GM21526 (cell line): ENCODE results near the gene BIRC5.
"Not testable (repeated sequence)": the region's sequence is repeated elsewhere in the genome, so short reads cannot be mapped to it uniquely, and the experiment has no call there.

ENCODE experiments used
- ATAC-seq: cut with Tn5 transposase; IDR thresholded peaks from one replicate; pipeline ENCODE4 v1.9.1; 2021; ENCODE audit warnings: moderate library complexity; ENCODE audit not compliant: unreplicated experiment, low FRiP score

Gene BIRC5

DNA sequence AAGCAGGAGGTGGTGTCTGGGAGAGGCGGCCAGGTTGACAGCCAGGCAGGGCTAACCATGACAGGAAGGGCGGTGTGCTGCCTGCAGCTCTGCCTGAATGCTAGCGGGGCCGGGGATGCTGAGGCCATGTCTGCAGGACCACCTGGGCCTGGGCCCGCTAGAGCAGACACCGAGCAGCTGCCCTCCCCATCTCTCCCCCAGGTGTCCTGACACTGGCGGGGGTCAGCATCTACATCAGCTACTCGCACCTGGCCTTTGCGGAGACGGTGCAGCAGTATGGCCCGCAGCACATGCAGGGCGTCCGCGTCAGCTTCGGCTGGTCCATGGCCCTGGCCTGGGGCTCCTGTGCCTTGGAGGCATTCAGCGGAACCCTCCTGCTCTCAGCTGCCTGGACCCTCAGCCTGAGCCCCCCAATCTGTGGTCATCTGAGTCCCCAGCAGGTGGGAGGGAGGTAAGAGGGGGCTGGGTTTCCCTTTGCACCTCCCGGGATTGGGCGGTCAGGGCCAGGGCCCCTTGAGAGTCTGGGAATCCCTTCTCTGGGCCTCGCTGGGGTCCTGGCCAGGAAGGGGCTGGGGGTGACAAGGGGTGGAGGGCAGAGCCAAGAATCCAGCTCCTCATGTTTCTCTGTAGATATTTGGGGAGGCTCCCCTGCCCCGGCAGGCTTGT lies 24.9 kb downstream of the BIRC5 start:
- no peak for ATAC-seq

DNA sequence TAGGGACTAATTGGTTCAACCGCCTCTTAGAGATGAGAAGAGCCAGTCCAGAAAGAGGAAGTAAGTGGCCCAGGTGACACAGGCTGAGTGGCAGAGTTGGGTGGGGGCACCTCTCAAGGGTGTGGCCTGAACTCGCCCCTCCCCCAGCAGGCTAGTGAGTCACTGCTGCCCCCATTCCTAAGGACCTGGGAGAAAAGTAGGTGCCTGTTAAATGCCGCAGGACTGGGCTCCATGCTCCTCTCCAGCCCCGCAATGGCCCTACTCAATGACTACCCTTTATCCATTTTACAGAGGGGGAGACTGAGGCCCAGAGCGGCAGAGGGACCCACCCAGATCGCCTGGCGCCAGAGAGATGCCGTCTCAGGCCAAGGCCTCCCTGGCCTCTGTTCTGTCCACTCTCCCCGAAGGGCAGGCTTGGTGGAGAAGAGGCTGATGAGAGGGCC lies 25.5 kb downstream of the BIRC5 start:
- no peak for ATAC-seq

DNA sequence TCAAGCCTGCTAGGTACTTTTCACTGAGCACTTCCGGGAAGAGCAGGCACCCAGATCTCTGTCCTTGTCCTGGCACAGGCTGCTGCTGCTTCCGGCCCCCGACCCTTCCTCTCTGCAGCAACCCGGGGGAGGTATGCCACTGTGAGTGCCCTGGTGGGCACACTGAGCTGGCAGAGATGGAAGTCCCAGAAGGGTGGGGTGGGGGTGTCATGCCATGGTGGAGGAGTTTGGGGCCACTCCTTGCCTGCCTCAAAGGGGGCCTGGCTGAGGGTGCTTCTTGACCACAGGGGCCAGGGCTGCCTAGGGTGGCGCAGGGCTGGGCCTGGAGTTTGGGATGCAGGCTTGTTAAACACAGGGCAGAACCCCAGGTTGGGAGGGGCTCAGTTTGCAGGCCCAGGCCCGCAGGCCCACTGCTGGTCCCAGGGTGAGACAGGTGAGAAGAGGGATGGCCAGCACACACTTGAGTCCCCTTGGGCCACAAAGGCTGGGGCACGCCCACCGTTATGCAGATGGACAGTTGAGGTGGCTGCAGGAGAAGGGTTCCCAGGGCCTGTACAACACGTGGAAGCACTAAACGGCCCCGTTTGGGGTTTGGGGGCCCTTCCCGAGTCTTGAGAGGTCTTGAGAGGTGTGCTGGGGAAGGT lies 26.1 kb downstream of the BIRC5 start:
- no peak for ATAC-seq

DNA sequence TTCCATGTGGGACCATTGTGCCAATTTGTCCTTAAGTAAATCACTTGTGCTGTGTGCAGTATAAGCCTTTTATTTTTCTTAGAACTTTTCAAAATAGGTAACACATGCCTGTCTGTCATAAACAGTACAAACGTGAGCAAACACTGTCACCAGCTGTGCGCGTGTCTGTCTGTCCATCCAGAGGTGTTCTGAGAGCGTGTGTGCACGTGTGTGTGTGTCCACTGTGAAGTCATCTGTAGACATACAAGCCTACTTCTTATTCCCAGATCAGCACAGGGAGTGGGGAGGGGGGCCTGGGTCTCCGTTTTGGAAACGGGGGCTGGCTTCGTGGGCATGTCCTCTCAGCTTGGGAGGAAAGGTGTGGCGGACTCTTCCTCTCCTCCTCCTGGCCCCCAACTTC lies 26.8 kb downstream of the BIRC5 start:
- ATAC-seq: no peak

DNA sequence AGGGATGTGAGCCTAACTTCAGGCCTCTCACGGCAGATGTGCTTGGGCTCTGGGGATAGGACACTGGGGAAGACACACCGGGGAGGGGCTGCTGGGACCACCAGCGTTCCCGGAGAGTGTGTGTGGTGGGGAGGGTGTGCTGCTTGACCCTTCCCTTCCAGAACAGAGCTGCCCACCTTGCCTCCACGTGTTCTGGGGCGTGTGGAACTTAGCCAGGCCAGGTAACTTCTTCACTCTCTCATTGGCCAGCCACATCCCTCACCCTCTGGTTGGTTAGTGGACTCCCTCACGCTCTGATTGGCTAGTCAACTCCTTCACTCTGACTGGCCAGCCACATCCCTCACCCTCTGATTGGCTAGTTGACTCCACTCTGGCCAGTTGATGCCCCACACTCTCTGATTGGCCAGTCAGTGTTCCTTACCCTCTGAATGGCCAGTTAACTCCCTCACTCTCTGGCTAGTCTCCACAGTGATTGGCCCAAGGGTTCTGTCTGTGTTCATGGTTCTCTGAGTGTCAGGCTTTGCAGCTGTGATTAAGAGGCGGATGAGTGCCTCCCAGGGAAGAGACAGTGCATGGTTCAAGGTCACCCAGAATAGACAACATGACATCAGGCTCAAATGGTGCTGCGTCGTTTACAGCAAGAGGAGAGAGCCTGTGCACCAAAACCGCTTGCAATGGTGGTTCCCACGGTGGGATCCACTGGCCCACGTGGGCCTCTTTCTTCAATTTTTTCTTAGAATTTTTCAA lies 27.4 kb downstream of the BIRC5 start:
- no peak for ATAC-seq

DNA sequence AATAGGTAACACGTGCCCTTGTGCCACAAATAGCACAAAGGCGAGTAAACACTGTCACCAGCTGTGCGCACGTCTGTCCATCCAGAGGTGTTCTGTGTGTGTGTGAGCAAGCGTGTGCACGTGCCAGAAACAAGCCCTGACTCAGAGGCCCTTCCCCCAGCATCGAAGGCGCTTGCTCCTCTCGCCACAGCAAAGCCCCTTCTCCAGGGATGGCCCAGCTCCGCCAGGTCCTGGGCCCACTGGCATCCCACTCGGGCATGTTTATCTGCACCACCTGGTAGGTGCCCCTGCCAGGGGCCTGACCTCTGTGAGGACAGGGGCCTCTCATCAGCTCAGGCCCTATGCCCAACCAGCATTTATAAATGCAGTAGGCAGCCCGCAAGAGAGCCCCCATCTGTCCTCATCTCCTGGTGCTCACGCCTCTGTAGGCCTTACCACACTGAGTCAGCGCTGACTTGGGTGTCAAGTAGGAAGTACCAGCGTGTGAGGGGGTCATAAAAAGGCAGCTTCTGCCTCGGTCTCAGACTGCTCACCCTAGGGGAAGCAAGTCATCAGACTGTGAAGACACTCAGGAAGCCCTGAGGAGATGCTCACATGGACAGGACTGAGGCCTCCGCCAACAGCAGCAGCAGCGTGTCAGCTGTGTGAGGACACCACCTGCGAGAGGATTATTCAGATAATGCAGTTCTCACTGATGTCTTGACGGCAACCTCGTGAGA lies 28.1 kb downstream of the BIRC5 start:
- ATAC-seq: no peak

DNA sequence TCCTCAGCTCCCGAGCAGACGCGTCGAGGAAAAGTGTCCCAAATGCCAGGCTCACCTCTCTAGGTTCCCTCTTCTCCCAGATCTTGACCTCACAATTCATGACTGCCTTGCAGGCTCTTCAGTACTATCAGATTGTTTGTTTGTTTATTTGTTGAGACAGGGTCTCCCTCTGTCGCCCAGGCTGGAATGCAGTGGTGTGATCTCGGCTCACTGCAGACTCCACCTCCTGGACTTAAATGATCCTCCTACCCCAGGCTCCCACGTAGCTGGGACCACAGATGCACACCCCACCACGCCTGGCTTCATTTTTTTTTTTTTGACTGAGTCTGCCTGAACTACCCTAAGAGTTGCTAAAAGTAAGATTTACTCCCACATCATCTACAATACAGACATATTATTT lies 33.3 kb downstream of the BIRC5 start:
- ATAC-seq: no peak

DNA sequence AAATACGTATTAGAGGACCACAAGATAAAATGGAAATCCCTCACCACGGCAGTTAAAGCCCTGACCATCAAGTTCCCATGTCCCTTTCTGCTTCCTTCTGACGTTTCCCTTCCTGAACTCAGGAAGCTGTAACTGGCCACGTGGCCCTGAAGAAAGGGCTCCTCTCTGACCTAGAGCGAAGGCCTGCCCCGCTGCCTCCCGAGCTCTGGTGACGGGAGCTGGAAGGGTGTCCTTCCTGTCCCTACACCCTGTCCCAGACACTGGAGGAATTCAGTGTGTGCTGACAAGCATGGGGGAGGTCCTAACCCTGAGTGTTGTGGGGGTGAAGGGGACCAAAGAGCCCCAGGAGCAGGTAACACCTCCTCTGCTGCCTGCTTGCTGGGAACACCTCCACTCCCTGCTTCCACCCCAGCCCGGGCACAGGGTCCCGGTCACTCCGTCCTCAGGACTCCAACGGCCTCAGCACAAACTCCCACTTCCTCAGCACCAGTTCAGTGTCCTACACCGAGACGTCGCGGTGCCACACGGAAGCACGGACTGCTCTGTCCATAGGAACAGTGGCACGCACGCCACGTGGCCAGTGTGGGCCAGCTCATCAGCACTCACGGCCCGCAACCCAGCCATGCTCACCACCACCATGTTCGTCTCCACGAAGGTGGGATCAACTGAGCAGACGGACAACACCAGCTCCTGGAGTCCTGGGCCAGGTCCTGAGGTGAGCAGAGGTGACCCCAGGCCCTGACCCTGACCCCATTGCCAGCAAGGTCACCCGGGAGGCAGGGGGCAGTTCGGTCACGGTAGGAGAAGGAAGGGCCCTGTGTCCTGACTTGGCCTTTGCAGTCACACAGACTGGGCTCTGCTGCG lies 34.2 kb downstream of the BIRC5 start:
- ATAC-seq: no peak

DNA sequence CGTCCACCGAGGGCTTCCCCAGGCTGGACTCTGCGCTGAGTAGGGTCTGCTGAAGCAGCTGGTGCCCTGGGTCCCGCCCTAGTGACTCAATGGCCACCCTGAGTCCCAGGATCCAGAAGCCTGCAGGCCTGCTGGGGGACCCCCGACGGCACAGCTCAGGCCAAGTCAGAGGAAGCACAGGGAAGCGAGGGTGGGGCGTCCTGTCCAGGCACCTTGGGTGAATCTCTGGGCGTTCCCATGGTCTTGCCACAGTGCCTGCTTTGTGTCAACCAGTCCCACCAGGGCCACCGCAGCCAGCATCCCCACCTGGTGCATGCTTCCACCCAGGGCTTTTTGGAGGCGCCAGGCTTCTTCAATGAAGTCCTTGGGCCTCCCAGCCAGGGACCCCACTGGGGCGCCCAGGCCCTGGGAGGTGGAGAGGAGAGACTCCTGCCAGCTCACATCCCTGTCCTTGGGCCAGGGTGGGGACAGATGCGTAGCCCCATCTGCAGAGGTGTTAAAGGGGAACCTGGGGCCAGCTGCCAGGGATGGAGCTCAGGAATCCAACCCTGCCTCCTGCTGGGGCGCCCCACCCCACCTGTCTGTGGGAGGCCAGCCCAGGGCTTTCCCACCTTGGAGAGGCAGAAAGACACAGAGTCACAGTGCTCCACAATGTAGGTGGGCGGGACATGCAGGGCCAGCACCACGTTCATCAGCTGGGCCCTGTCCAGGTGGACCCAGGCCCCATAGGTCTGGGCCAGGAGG lies 35.2 kb downstream of the BIRC5 start:
- no peak for ATAC-seq

DNA sequence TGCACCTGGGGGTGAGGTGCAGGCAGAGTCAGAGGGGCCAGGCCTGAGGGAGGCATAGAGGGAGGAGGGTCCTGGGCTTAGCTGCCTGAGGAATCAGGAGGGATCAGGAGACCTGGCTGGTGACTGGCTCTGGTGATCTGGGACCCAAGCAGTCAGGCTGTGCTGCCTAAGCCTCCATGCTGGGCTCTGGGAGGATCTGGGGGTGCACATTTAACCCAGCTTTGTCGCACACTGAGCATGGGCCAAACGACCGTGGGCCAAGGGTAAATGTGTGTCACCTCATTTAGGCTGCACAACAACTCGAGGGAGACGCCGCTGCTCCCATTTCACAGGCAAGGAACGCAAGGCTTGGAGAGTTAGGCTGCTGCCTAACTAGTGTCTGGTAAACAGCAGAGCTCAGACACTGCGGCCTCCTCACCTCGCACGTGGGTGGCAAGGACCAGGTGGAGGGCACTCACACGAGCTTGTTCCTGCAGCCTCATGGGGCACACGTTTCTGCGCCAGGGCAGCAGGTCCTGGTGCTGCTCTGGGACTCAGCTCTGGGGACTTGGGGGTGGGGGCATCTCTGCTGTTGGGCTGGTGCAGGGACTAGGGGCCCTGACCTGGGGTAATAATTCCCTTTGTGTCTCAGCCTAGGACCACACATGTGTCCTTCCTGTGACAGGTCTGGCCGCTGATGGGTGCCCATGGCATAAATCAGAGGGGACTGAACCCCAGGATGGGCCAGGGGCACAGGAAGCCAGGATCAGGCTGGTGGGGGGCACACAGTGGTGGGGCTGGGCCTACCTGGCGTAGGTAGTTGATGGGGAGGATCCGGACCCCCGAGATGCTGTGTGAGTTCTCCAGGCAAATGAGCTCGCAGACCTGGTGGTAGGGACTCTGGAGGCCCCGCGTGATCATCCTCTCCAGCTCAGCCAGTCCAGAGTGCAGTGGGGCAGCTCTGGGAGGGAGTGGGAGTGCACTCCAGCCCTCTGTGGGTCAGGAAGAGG lies 36.1 kb downstream of the BIRC5 start:
- ATAC-seq: no peak

DNA sequence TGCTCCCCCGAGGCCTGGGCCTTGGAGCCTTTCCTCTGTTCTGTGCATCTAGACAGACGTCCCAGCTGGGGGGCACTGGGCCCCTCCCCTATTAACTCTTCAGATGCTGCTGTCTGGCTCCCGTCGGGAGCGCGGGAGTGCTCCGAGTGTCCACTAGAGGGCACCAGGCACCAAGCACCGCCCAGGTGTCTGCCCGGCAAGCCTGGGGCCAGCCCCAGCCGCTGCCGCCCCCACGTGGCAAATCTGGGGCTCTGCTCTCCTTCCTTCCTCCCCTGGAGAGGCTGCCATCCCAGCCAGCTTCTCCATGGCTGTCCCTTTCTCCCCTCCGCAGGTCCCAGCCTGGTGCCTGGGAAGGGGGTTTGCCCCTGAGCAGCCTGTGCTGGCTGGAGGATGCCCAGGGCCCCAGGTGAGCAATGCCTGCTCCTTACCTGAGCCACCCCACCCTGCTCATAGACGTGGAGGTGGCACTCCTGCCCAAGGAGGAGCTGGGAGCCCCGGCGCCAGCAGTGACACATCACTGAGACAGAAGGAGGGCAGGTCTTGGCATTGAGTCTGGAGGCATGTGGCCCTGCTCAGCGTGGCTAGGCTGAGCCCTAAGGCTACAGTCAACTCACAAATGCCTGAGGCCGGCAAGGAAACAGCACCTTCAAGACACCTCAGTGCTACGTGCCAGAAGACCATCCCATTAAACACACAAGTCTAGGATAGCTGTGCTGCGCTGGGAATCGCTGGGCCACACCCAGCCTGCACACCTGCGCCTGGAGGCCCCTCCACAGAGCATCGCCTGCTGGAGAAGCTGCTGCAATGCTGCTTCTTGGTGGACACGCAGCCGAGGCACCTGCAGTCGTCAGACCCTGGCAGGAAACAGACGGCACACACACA lies 37.1 kb downstream of the BIRC5 start:
- ATAC-seq: peak; percentile 50

DNA sequence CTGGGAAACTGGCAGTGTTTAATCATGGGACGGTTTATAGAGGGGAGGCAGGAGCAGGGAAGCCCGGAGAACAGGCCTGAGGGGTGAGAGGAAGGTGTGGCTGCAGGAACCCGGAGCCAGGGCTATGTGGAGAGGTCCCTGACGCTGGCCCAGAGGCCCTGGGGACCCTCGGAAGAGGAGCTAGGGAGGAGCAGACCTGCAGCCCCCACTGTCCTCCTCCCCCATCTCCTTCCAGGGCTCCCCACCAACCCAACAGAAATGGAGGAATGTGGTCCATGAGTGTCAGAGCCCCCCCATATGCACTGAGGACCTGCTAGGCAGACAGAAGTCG lies 37.7 kb downstream of the BIRC5 start:
- ATAC-seq: no peak

DNA sequence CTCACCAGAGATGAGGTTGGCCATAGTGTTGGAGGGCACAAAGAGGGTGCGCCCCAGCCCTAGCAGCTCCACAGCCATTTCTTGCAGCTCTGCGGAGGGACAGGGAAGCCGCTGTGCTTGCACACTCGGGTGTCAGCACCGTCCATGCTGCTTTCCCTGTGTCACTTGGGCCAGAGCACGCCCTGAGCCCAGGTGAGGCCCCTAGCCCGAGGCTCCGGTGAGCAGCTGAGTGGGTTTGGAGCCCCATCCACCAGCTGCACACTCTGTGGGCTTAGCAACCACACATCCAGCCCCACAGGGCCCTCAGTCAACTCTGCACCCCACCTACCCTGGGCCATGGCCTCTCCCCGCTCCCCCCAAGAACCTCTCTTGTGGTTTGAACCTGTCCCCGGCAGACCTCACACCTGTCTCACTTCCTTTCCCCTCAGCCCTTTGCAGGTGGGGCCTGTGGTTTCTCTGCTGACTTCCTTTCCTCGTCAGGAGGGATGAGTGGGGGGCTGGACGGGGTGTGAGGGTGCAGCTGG lies 38.1 kb downstream of the BIRC5 start:
- no peak for ATAC-seq

DNA sequence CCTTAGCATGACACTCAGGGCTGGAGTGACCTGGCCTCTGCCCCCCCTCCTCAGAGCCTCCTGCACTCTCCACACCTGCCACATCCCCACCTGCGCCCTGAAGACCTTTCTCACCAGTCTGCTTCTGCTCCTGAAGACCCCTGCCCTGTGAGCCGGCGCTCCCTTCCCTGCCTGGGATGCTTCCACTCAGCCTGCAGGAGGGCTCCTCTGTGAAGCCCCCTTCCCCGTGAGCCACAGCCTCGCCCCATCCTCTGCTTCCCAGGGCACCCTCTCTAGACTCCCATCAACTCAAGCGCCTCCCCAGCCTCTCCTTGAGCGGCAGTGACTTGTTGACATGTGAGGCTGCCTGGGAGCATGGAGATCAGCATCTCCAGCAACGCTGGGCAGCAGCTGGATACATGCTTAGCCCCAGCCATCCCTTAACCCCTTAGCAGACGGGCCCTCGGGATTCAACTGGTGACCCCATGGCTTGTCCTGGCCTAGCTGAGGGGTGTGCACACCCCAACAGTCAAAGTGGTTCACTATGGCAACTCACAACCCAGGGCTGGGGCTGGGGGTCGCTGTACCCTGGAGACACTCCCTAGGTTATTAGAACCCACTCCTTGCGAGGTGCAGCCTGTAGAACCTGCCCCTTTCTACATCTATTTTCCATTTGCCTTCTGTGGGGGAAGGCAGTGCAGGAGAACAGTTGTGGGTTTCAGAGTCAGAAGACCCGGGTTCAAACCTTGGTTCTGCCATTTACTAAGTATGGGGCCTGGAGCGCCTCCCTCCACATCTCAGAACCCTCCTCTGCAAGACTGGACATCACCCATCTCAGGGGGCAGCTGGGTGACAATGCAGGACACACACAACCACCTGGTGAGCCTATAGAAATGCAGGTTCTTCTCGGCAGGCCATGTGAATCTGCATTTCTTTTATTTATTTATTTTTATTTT lies 38.9 kb downstream of the BIRC5 start:
- ATAC-seq: no peak

DNA sequence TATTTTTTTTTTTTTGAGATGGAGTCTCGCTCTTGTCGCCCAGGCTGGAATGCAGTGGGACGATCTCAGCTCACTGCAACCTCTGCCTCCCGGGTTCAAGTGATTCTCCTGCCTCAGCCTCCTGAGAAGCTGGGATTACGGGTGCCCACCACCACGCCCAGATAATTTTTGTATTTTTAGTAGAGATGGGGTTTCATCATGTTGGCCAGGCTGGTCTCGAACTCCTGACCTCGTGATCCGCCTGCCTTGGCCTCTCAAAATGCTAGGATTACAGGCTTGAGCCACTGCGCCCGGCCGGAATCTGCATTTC lies 39.5 kb downstream of the BIRC5 start:
- not testable (repeated sequence) for ATAC-seq

DNA sequence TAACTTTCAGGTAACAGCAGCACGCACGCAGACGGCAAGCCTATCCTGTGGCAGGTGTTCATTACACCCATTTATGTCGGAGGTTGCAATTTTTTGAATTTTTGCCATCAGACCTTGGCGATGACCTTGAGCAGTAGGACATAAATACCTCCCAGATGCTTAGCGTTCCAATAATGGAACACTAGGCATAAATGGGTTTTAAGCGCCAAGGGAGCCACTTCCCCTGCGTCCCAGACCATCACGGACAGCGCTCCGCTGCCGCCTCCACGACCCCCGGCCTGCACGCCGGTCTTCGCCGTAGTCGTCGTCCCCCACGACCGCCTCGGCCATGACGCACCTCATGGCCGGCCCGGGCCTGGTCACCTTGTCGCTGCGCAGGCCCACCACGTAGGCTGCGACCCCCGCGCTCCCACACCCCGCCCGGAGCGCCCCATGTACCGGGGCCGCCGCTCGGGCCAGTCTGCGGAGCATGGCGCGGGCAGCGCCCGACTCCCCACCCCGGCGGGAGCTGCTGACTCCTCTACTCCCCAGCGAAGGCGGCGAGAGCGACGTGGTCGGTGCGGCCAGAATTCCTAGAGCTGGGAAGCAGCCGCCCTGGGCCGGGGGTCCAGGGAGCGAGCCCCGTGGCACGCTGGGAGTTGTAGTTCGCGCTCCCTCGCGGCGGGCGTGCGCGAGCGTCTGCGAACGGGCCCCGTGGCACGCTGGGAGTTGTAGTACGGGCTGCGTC lies 40.1 kb downstream of the BIRC5 start:
- ATAC-seq: peak; percentile 40
